ENCODE data around the gene NFAT5.

DNA sequence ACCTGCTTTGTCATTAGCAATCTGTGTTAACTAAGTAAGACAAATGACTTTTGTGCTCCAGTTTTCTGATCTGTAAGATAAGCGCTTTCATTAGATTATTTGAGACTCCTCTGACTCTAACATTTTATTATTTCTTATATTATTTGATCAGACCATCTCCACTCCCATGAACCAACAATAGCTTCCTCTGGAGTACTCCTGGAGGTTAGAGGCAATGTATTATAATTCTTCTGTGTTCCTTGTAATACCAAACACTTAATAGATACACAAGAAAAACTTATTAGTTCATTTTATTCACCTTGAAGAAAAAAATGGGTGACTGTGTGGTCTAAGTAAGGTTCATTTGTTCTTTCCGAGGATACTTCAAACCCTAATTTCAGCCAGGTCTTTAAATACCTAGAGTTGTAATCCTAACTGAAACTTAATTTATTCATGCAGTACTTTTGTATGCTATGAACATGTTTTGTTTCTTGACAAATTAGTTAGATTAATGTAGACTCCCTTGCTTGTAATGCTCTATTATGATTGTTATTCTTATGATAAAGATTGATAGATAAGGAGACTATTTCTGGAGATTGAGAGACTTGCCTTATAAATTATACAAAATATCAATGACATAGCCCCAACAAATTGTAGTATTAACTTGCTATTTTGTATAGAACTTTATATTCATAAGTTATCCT lies 106.7 kb downstream of the NFAT5 start:
- TF ChIP-seq CTCF (IDR thresholded peaks at IDR 0.05; ENCODE audit: low read depth, low read length) (no peak), EZH2phosphoT487 (IDR thresholded peaks at IDR 0.05; ENCODE audit: low read depth) (no peak)
